GM18502 (cell line): ENCODE measurements around the gene IL9.

Source experiments
- ATAC-seq: cut with Tn5 transposase; IDR thresholded peaks from one replicate; pipeline ENCODE4 v1.9.1; 2021; ENCODE audit warnings: mild to moderate bottlenecking; ENCODE audit not compliant: unreplicated experiment, poor library complexity

IL9 gene

DNA sequence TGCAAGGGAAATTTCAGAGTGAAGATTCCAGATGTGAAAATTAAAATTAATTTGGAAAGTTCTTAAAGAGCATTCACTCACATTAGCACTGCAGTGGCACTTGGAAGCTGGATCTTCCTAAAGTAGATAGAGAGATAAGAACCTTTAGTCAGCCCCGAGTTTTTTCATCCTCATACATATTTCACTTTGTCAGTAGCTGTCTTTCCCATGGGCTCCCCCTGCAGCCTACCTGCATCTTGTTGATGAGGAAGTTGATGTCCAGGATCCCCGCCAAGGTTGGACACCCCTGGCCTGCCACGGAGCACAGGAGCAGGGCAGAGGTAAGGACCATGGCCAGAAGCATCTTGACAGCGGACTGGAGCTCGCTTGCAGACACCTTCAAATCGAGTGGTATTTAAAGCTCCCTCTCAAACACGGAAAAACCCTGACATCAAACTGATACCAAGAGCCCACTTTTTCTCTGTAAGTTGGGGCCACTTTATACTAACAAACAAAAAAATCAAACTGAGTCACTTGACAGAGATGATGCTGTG, at the start of gene IL9:
Gene IL9 (minus strand): TSS at position 368 of the 533 bp plus-strand sequence. CDS start 25 bp downstream, at position 343.
- no peak for ATAC-seq

DNA sequence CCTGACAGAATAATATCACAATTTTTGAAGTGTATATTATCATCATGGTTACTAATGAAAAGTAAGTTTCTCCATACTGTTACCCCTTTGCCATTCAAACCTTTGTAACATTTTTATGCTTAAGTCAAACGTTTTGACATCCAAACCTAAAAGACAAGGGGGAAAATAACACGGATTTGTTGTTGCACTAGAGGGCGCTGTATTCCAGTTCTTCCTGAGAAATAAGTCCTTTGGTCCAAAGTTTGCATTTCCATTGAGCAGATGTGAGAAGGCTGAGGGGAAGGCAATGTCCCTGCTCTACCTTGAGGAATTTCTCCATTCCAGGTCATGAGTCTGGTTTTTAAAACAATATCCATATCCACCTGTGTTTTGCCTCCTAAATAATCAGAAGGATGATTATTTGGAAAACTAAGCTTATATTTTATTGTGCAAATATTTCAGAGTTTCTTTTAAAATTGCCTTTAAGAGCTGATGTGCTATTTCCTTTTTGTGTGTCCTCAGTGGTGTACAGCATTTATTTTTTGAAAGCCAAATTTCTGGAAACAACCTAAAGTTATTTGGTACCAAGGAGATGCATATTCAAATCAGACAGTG, 49.4 kb upstream of the IL9 start:
- no peak for ATAC-seq

GRCh38 chr5:135944564-135944963, 48.9 kb upstream of the IL9 start:
- ATAC-seq = no peak

GRCh38 chr5:135942202-135942771, 46.6 kb upstream of the IL9 start:
- no peak for ATAC-seq

DNA sequence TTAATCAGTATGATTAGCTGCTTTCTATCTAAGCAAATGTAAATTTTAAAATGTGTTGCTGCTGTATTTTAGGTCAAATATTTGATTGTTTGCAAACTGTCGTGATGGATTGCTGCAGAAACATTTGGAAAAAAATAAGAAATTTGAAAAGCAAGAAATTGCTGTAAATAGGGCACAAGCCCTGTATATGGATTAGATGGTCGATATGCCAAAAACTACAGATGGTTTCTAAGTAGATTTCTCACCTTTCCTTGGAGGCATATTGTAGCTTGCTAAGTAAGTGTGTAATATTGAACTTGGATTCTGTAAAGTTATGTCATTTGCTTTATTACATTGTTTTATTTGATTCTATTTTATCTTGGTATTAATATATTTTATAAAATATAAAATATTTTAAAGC, 46.1 kb upstream of the IL9 start:
- ATAC-seq = no peak

DNA sequence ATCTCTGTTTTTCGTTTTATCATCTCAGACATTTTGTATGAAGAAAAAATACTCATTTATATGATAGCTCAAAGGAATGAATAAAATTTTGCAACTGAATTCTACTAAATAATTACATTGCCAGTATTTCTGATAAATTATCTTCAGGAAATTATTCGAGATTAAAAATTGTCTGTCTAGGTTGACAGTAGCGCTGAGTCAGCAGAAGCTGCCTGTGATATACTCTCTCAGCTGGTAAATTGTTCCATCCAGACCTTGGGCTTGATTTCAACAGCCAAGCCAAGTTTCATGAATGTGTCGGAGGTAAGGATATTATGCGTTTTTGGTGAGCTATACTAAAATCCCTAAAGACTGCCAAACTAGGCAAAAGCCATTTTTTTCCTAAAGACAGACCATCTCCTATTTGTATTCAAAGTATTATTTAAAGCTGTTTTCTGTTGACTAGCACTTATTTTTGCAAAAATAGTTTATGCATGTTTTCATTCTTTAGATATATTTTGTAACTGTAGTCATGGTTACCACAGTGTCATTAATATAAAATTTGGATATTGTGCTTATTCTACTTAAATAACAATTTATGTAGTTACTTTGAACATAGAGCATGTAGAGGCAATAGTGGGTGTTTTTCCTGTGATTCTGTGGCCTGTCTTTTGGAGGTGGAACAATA, 41.7 kb upstream of the IL9 start:
- ATAC-seq = no peak

- no peak for ATAC-seq
Observed at GRCh38 chr5:135934939-135935338, 39.3 kb upstream of the IL9 start.

GRCh38 chr5:135930949-135931295, 35.3 kb upstream of the IL9 start:
- no peak for ATAC-seq

DNA sequence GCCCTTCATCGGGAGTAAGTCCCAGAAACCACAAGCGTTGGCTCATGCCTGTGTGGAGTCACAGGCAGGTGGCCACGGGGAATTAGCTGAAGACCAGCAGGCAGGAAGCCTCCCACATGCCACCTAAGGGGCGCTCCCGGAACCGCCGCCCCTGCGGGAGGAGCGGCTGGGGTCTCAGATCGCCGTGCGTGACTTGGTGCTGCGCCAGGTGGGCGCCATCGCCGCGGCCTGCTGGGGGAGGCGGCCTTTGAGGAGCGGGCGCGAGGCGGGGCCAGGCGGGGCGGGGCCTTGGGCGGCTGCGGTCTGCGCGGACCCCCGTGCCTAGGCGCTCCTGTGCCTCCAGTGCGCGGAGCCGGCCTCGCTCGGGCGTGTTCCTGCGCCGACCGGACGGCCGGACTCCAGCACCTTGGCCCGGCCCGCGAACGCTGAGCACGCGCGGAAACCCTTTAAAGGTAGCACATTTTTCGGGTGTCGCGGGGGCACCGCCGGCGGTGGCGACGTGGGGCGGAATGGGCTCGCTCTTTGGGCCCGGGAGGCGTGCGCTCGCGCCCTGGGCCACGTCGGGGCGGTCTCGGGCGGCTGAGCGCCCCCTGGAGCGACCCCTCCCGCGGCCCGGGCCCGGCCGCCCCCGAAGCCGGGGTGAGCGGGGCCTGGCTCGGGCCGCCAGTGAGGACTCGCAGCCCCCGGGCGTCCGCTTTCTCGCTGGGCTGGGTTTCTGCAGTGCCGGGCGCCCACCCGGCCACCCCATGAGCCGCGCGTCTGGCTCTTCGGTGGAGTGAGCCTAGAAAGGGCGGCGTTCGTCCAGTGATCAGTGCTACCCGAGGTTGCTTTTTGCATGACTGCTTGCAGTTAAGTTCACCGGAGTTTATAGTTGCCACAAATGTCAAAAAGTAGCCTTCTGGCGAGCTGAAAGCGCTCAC, 34.6 kb upstream of the IL9 start:
- ATAC-seq = no peak

DNA sequence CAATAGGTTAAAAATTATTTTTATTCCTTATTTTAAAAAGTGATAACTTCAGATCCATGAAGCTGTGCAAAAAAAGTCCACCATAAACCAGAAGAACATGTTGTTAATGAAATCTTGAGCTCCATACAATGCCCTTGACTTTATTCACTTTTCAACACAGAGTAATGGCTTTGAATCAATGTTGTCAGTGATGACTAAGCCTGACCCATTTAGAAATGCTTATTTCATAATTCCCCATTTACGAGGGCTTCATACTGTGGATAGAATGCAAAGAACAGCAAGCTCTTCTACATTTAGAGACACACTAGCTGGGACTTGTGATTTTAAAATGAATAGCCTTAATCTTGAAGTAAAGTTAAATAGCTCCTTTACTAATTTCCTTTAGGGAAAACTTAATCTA, 25.7 kb upstream of the IL9 start:
- no peak for ATAC-seq

GRCh38 chr5:135920199-135920598, 24.6 kb upstream of the IL9 start:
- no peak for ATAC-seq

DNA sequence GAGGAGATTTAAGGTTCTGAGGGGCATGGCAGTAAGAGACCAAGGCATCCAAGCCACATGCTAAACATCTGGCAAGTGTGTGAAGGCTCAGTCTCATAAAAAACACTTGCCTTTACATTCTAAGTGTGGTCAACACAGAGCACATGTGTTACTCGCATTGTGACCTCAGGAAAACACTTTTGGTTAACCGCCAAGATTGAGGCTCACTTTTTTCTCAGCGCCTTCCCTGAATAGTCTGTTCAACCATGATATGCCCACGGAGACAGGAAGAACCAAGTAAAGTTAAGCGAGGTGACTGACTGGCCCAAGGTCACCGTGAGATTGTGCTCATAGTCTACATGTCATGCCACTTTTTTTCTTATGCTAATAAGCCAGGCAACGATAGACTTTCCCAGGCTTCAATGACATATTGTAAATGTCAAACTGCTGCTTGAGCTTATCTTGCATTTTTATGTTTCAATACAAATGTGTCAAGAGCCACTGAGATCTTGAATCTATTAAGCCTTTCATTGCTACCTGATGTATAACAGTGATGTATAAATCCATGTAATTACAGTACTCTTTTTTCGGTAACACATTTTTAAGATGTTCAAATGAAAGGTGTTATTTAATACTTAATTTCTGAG, 21.1 kb upstream of the IL9 start:
- ATAC-seq = no peak

DNA sequence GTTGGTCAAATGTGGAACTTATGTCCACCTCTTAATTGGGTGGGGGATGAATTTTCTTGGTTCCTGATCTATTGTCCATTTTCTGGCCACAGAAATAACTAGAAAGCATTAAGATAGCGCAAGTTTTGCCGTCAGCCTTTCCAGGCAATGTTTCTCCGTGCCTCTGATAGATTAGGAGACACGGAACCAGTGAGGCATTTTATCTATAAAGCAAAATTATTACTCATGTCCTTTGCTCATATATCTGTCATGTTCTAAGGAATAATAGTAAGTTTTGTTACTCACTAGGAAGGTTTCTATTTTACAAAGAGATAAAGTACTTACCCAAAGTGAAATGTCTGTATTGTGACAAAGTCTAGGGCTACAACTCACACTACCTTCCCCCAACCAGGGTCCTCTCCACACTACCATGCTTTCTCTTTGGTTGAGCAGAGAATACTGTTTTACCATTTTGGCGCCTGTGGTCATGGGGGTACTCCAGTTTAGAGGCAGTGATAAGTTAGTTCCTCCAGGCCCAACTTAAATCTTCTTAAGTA, 19.9 kb upstream of the IL9 start:
- ATAC-seq = no peak

GRCh38 chr5:135913713-135914626, 18.3 kb upstream of the IL9 start:
- ATAC-seq = no peak

GRCh38 chr5:135905144-135905543, 9.5 kb upstream of the IL9 start:
- ATAC-seq = no peak

- ATAC-seq = no peak
Observed at GRCh38 chr5:135901633-135902032, 6.0 kb upstream of the IL9 start.

GRCh38 chr5:135900276-135900675, 4.6 kb upstream of the IL9 start:
- no peak for ATAC-seq

GRCh38 chr5:135898651-135899050, 3.0 kb upstream of the IL9 start:
- ATAC-seq = no peak

GRCh38 chr5:135894789-135895188, 852 bp downstream of the IL9 start:
- ATAC-seq = no peak
